ENCODE results near the gene IMPG2.

Gene IMPG2

GRCh38 chr3:101230618-101231017, 89.8 kb downstream of the IMPG2 start:
- no peak for DNase-seq

- no peak for DNase-seq
Observed at GRCh38 chr3:101229681-101230080, 90.7 kb downstream of the IMPG2 start.

GRCh38 chr3:101228441-101228840, 91.9 kb downstream of the IMPG2 start:
- no peak for DNase-seq

GRCh38 chr3:101224739-101225138, 95.6 kb downstream of the IMPG2 start:
- DNase-seq: no peak

- no peak for DNase-seq
Observed at GRCh38 chr3:101223016-101223415, 97.4 kb downstream of the IMPG2 start.

- DNase-seq: no peak
Observed at GRCh38 chr3:101219842-101220560, 100.4 kb downstream of the IMPG2 start.

GRCh38 chr3:101217472-101218245, 102.7 kb downstream of the IMPG2 start:
- no peak for DNase-seq

- no peak for DNase-seq
Observed at GRCh38 chr3:101216710-101217465, 103.5 kb downstream of the IMPG2 start.

- no peak for DNase-seq
Observed at GRCh38 chr3:101212730-101213129, 107.6 kb downstream of the IMPG2 start.

- no peak for DNase-seq
Observed at GRCh38 chr3:101204246-101204645, 116.1 kb downstream of the IMPG2 start.

GRCh38 chr3:101203411-101203810, 117.0 kb downstream of the IMPG2 start:
- DNase-seq: no peak

- no peak for DNase-seq
Observed at GRCh38 chr3:101202640-101203039, 117.7 kb downstream of the IMPG2 start.

- DNase-seq: no peak
Observed at GRCh38 chr3:101200461-101200860, 119.9 kb downstream of the IMPG2 start.

GRCh38 chr3:101195951-101196713, 124.2 kb downstream of the IMPG2 start:
- peak; percentile 46 for DNase-seq

GRCh38 chr3:101194392-101194791, 126.0 kb downstream of the IMPG2 start:
- DNase-seq: no peak

GRCh38 chr3:101193957-101194356, 126.4 kb downstream of the IMPG2 start:
- DNase-seq: no peak

GRCh38 chr3:101189796-101190195, 130.6 kb downstream of the IMPG2 start:
- no peak for DNase-seq

GRCh38 chr3:101189176-101189575, 131.2 kb downstream of the IMPG2 start:
- DNase-seq: no peak

- no peak for DNase-seq
Observed at GRCh38 chr3:101185341-101185740, 135.0 kb downstream of the IMPG2 start.

- DNase-seq: no peak
Observed at GRCh38 chr3:101184111-101184510, 136.3 kb downstream of the IMPG2 start.

- DNase-seq: no peak
Observed at GRCh38 chr3:101183151-101183550, 137.2 kb downstream of the IMPG2 start.

GRCh38 chr3:101182734-101183133, 137.6 kb downstream of the IMPG2 start:
- DNase-seq: no peak

- DNase-seq: no peak
Observed at GRCh38 chr3:101181801-101182200, 138.6 kb downstream of the IMPG2 start.
